OCI-LY1 (cell line): ENCODE results near the gene CLEC16A.
A peak's percentile ranks its signal among the peaks of the same experiment; 100 is the strongest.

Experiments used
- H2AFZ ChIP-seq: fragments of 200-600 bp; sonication (generic), shearing (Covaris generic); 2 replicates; pipeline ENCODE4 v1.6.0; 2014; ENCODE audit warnings: antibody characterized with exemption, mild to moderate bottlenecking, low read length
- H3F3A ChIP-seq: fragments of 200-600 bp; sonication (generic), shearing (Covaris generic); 2 replicates; pipeline ENCODE4 v1.6.0; 2014; ENCODE audit warnings: mild to moderate bottlenecking, antibody characterized with exemption, low read length, moderate library complexity; ENCODE audit not compliant: insufficient read depth
- H3K27ac ChIP-seq: fragments of 200-600 bp; sonication (generic); 2 replicates; pipeline ENCODE4 v1.5.1; 2014; ENCODE audit warnings: low read length, mixed run types, mild to moderate bottlenecking, low read depth; ENCODE audit not compliant: poor library complexity, severe bottlenecking
- H3K27me3 ChIP-seq: fragments of 200-600 bp; sonication (generic); 2 replicates; pipeline ENCODE4 v1.6.0; 2014; ENCODE audit warnings: antibody characterized with exemption, mild to moderate bottlenecking, low read length, moderate library complexity; ENCODE audit not compliant: insufficient read depth
- H3K36me3 ChIP-seq: fragments of 200-600 bp; sonication (generic); 2 replicates; pipeline ENCODE4 v1.6.1; 2014; ENCODE audit warnings: mild to moderate bottlenecking, antibody characterized with exemption, low read length, moderate library complexity, mixed read lengths; ENCODE audit not compliant: insufficient read depth
- H3K4me1 ChIP-seq: fragments of 200-600 bp; sonication (generic); 2 replicates; pipeline ENCODE4 v1.5.1; 2014; ENCODE audit warnings: mild to moderate bottlenecking, low read length, moderate library complexity; ENCODE audit not compliant: insufficient read depth, severe bottlenecking
- H3K4me2 ChIP-seq: fragments of 200-600 bp; sonication (generic), shearing (Covaris generic); 2 replicates; pipeline ENCODE4 v1.6.1; 2014; ENCODE audit warnings: low read length
- H3K4me3 ChIP-seq: fragments of 200-600 bp; sonication (generic); 2 replicates; pipeline ENCODE4 v1.5.1; 2014; ENCODE audit warnings: low read length, low read depth, mild to moderate bottlenecking, mixed read lengths; ENCODE audit not compliant: poor library complexity, severe bottlenecking
- H3K79me2 ChIP-seq: fragments of 200-600 bp; shearing (Covaris generic); 2 replicates; pipeline ENCODE4 v1.6.1; 2016; ENCODE audit warnings: mixed run types, low read length, mixed read lengths; ENCODE audit not compliant: insufficient read depth
- H3K9ac ChIP-seq: fragments of 200-600 bp; sonication (generic), shearing (Covaris generic); 2 replicates; pipeline ENCODE4 v1.6.1; 2014; ENCODE audit warnings: mild to moderate bottlenecking, low read length, mixed read lengths
- H3K9me2 ChIP-seq: fragments of 200-600 bp; sonication (generic), shearing (Covaris generic); 2 replicates; pipeline ENCODE4 v1.6.1; 2014; ENCODE audit warnings: low read depth, mild to moderate bottlenecking, low read length, mixed read lengths
- H3K9me3 ChIP-seq: fragments of 200-600 bp; shearing (Covaris generic); 2 replicates; pipeline ENCODE4 v1.6.1; 2014; ENCODE audit warnings: low read length, mixed read lengths
- H4K20me1 ChIP-seq: fragments of 200-600 bp; sonication (generic), shearing (Covaris generic); 2 replicates; pipeline ENCODE4 v1.6.0; 2016; ENCODE audit warnings: mild to moderate bottlenecking, low read length; ENCODE audit not compliant: insufficient read depth
- EZH2 ChIP-seq: fragments of 200-600 bp; sonication (generic), shearing (Covaris generic); IDR thresholded peaks from 2 replicates; pipeline ENCODE4 v1.8.0; 2017; ENCODE audit warnings: borderline replicate concordance, mixed run types, mild to moderate bottlenecking, antibody characterized with exemption, low read length, moderate library complexity, mixed read lengths
- TF ChIP-seq, protein P1 (sequence below): fragments of 200-600 bp; sonication (generic), shearing (Covaris generic); IDR thresholded peaks from 2 replicates; pipeline ENCODE4 v1.5.1; 2017; ENCODE audit warnings: mild to moderate bottlenecking, antibody characterized with exemption, low read length, moderate library complexity, mixed read lengths

The CLEC16A gene

GRCh38 chr16:11155284-11155806 lies 211.0 kb downstream of the CLEC16A start:
- Histone ChIP-seq H4K20me1 (no peaks in the 10 kb centered on the region), H3K36me3 (peaks cover 2% of the 10 kb centered on the region), H3K4me3 (no peak overlapping the region), H3F3A (no peaks in the 10 kb centered on the region), H3K27me3 (no peaks in the 10 kb centered on the region), H2AFZ (no peak overlapping the region), H3K79me2 (no peaks in the 10 kb centered on the region), H3K4me2 (no peak overlapping the region), H3K27ac (no peak overlapping the region), H3K9ac (no peak overlapping the region), H3K4me1 (peaks cover 15% of the 10 kb centered on the region), H3K9me2 (no peaks in the 10 kb centered on the region), H3K9me3 (no peaks in the 10 kb centered on the region)
- no peak for TF ChIP-seq EZH2
- TF ChIP-seq, protein P1, sequence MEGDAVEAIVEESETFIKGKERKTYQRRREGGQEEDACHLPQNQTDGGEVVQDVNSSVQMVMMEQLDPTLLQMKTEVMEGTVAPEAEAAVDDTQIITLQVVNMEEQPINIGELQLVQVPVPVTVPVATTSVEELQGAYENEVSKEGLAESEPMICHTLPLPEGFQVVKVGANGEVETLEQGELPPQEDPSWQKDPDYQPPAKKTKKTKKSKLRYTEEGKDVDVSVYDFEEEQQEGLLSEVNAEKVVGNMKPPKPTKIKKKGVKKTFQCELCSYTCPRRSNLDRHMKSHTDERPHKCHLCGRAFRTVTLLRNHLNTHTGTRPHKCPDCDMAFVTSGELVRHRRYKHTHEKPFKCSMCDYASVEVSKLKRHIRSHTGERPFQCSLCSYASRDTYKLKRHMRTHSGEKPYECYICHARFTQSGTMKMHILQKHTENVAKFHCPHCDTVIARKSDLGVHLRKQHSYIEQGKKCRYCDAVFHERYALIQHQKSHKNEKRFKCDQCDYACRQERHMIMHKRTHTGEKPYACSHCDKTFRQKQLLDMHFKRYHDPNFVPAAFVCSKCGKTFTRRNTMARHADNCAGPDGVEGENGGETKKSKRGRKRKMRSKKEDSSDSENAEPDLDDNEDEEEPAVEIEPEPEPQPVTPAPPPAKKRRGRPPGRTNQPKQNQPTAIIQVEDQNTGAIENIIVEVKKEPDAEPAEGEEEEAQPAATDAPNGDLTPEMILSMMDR = no peak

DNA sequence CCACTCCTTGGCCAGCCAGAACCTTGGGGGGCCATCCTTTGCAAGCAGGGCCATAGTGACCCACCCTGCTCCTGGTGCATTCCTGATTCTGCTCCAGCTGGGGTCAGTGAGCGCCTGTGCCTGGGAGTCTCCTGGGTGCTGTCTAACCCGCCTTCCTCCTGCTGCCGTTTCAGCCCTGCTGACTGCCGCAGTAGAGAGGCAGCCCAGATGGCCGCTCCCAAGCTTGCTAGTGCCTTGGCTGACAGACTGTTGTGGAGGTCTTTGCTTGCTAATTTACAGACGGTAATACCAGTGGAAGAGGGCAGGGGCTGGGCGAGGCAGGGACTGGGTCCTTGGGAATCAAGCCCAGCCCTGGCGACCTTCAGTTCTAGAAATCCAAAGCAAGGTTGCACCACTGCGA lies 212.0 kb downstream of the CLEC16A start:
- TF ChIP-seq EZH2 = no peak
- TF ChIP-seq, protein P1 = no peak
- H4K20me1 ChIP-seq = no peaks in the 10 kb centered on the region

GRCh38 chr16:11157143-11157542 lies 212.8 kb downstream of the CLEC16A start:
- H3K27me3 ChIP-seq = no peaks in the 10 kb centered on the region
- H3K36me3 ChIP-seq = no peaks in the 10 kb centered on the region
- TF ChIP-seq, protein P1 = no peak
- no peak for TF ChIP-seq EZH2
- H3K9me2 ChIP-seq = no peaks in the 10 kb centered on the region
- no peak overlapping the region for H3K4me3 ChIP-seq
- peaks cover 15% of the 10 kb centered on the region for H3K4me1 ChIP-seq
- peak overlapping the region; percentile 11; the same call in 1 of the 2 replicates for H3K4me2 ChIP-seq
- no peak overlapping the region for H3K9ac ChIP-seq
- H4K20me1 ChIP-seq = no peaks in the 10 kb centered on the region
- no peaks in the 10 kb centered on the region for H3F3A ChIP-seq
- peak overlapping the region; percentile 18 for H3K27ac ChIP-seq
- no peaks in the 10 kb centered on the region for H3K79me2 ChIP-seq
- no peak overlapping the region for H2AFZ ChIP-seq
- H3K9me3 ChIP-seq = no peaks in the 10 kb centered on the region

More for the DNA sequence above, 212.0 kb downstream of the CLEC16A start:
- no peak overlapping the region for H3K27ac ChIP-seq
- no peaks in the 10 kb centered on the region for H3K79me2 ChIP-seq
- no peak overlapping the region for H3K4me2 ChIP-seq
- no peak overlapping the region for H3K4me3 ChIP-seq
- H3K27me3 ChIP-seq = no peaks in the 10 kb centered on the region
- H3F3A ChIP-seq = no peaks in the 10 kb centered on the region
- H2AFZ ChIP-seq = no peak overlapping the region
- no peak overlapping the region for H3K9ac ChIP-seq
- H3K36me3 ChIP-seq = no peaks in the 10 kb centered on the region
- H3K4me1 ChIP-seq = peaks cover 15% of the 10 kb centered on the region
- H3K9me3 ChIP-seq = no peaks in the 10 kb centered on the region
- H3K9me2 ChIP-seq = no peaks in the 10 kb centered on the region
